ENCODE results near the gene WBP4.

WBP4 gene

GRCh38 chr13:41064493-41064892, 3.2 kb downstream of the WBP4 start:
- no peak overlapping the region for H3K27ac ChIP-seq
- no peak for TF ChIP-seq ZFX (IDR thresholded peaks at IDR 0.05; ENCODE audit: borderline replicate concordance)
- TF ChIP-seq, protein P1, sequence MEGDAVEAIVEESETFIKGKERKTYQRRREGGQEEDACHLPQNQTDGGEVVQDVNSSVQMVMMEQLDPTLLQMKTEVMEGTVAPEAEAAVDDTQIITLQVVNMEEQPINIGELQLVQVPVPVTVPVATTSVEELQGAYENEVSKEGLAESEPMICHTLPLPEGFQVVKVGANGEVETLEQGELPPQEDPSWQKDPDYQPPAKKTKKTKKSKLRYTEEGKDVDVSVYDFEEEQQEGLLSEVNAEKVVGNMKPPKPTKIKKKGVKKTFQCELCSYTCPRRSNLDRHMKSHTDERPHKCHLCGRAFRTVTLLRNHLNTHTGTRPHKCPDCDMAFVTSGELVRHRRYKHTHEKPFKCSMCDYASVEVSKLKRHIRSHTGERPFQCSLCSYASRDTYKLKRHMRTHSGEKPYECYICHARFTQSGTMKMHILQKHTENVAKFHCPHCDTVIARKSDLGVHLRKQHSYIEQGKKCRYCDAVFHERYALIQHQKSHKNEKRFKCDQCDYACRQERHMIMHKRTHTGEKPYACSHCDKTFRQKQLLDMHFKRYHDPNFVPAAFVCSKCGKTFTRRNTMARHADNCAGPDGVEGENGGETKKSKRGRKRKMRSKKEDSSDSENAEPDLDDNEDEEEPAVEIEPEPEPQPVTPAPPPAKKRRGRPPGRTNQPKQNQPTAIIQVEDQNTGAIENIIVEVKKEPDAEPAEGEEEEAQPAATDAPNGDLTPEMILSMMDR (IDR thresholded peaks at IDR 0.05) = no peak

GRCh38 chr13:41065078-41065477, 3.8 kb downstream of the WBP4 start:
- no peak for TF ChIP-seq ZFX (IDR thresholded peaks at IDR 0.05; ENCODE audit: borderline replicate concordance)
- TF ChIP-seq, protein P1 (IDR thresholded peaks at IDR 0.05) = no peak
- no peak overlapping the region for H3K27ac ChIP-seq

DNA sequence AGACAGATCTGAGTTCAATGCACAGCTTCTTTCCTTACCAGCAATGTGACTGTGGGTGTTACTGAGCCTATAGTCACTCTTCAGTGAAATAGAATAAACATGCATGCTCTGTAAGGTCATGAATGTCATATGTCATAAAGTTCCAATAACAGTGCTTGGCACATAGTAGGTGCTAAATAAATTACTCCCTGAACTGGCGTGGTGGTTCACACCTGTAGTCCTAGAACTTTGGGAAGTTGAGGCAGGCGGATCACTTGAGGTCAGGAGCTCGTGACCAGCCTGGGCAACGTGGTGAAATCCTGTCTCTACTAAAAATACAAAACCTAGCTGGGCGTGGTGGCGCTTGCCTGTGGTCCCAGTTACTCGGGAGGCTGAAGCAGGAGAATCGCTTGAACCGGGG, 13.2 kb downstream of the WBP4 start:
- TF ChIP-seq ZFX (IDR thresholded peaks at IDR 0.05; ENCODE audit: borderline replicate concordance) = no peak
- TF ChIP-seq, protein P1 (IDR thresholded peaks at IDR 0.05) = no peak
- no peak overlapping the region for H3K27ac ChIP-seq

- H3K27ac ChIP-seq = no peak overlapping the region
- TF ChIP-seq ZFX (IDR thresholded peaks at IDR 0.05; ENCODE audit: borderline replicate concordance) = no peak
- TF ChIP-seq, protein P1 (IDR thresholded peaks at IDR 0.05) = peak; percentile 82
Observed at GRCh38 chr13:41075034-41075433, 13.7 kb downstream of the WBP4 start.

DNA sequence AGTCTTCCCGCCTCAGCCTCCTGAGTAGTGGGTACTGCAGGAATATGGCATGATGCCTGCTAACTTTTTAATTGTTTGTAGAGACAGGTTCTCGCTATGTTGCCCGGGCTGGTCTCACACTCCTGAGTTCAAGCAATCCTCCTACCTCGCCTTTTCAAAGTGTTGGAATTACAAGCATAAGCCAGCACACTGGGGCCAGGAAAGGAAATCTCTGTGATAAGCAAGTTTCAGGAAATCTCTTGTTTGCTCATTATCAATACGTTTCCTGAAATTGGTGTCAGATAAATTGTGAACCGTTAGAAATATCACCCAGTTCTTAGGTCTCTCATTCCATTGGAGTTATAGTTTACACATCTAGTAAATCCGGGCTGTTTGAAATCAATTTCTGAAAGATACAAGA, 14.2 kb downstream of the WBP4 start:
- no peak overlapping the region for H3K27ac ChIP-seq
- TF ChIP-seq, protein P1 (IDR thresholded peaks at IDR 0.05) = no peak
- no peak for TF ChIP-seq ZFX (IDR thresholded peaks at IDR 0.05; ENCODE audit: borderline replicate concordance)

DNA sequence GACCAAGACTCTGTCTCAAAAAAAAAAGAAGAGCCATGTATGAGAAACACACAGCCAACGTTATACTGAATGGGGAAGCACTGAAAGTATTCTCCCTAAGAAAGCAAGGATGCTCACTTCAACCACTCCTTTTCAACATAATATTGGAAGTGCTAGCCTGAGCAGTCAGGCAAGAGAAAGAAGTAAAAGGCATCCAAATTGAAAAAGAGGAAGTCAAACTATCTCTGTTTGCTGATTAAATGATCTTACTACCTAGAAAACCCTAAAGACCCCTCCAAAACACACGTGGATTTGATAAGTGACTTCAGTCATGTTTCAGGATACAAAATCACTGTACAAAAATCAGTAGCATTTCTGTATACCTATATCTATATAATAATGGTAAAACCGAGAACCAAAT, 16.2 kb downstream of the WBP4 start:
- TF ChIP-seq, protein P1 (IDR thresholded peaks at IDR 0.05) = no peak
- no peak for TF ChIP-seq ZFX (IDR thresholded peaks at IDR 0.05; ENCODE audit: borderline replicate concordance)
- no peak overlapping the region for H3K27ac ChIP-seq

- TF ChIP-seq, protein P1 (IDR thresholded peaks at IDR 0.05) = no peak
- TF ChIP-seq ZFX (IDR thresholded peaks at IDR 0.05; ENCODE audit: borderline replicate concordance) = no peak
- H3K27ac ChIP-seq = no peak overlapping the region
Observed at GRCh38 chr13:41079725-41080124, 18.4 kb downstream of the WBP4 start.

Data from 22Rv1 (cell line).